T-cell (primary cell): ENCODE results near the gene VSX1. TPM values are rescaled to one million over a fixed set of nuclear protein-coding genes. Genes with fewer than 3 reads are reported as not detected.

Experiments used
- ATAC-seq, 4 experiments: fragments of 200-7000 bp in 3 of 4; fragments of 150-1000 bp in 1 of 4; cut with Tn5 transposase; replicated peaks in 1 of 4; 1 replicate in 3 of 4; 2 replicates in 1 of 4; pipeline ENCODE4 v1.10.0; 2021; ENCODE audit warnings: moderate library complexity in 3 of 4, mild to moderate bottlenecking in 2 of 4, moderate number of reproducible peaks in 1 of 4
- CTCF ChIA-PET, 2 donors: fragments of 300-600 bp; sonication (Branson Sonifier 250); formaldehyde crosslinking; loops; one replicate each; lab custom pipeline; 2022; ENCODE audit warnings: antibody characterized with exemption in 2 of 2; lab: Charles Lee
- POLR2A ChIA-PET, 2 donors: fragments of 300-600 bp; sonication (Branson Sonifier 250); formaldehyde crosslinking; loops; one replicate each; lab custom pipeline; 2022; ENCODE audit warnings: antibody characterized with exemption in 2 of 2; lab: Charles Lee
- DNase-seq, 35 experiments: peaks; one replicate each; pipeline versions ENCODE4 v3.0.0 to v3.0.0-alpha.2; 2013 to 2023
- H3K27ac ChIP-seq: one replicate; pipeline ENCODE4 v1.5.1; 2013; ENCODE audit warnings: low read length
- H3K27me3 ChIP-seq, 2 experiments: replicated peaks in 1 of 2; 1 replicate in 1 of 2; 2 replicates in 1 of 2; pipeline versions ENCODE4 v1.6.1 to v1.7.0; 2013; ENCODE audit warnings: low read length in 1 of 2, mixed read lengths in 1 of 2; ENCODE audit not compliant: control insufficient read depth in 2 of 2, insufficient read depth in 2 of 2; ENCODE audit errors: extremely low read depth in 1 of 2
- H3K36me3 ChIP-seq, 2 donors: 1 replicate in 1 of 2; 2 replicates in 1 of 2; pipeline versions ENCODE4 v1.6.1 to v1.7.0; 2013; ENCODE audit warnings: low read length in 1 of 2; ENCODE audit not compliant: control insufficient read depth in 2 of 2, insufficient read depth in 1 of 2; ENCODE audit errors: extremely low read depth in 1 of 2
- H3K4me1 ChIP-seq, 2 experiments: 1 replicate in 1 of 2; 2 replicates in 1 of 2; pipeline versions ENCODE4 v1.6.1 to v1.7.0; 2013; ENCODE audit warnings: low read length in 2 of 2, mixed read lengths in 1 of 2; ENCODE audit not compliant: insufficient read depth in 2 of 2, control insufficient read depth in 1 of 2; ENCODE audit errors: extremely low read depth in 1 of 2
- H3K4me3 ChIP-seq, 2 donors: 1 replicate in 1 of 2; 2 replicates in 1 of 2; pipeline versions ENCODE4 v1.5.1 to v1.7.0; 2013; ENCODE audit warnings: mild to moderate bottlenecking in 2 of 2, low read length in 1 of 2, moderate library complexity in 1 of 2; ENCODE audit not compliant: control insufficient read depth in 1 of 2; ENCODE audit errors: extremely low read depth in 1 of 2
- H3K9me3 ChIP-seq: 2 replicates; pipeline ENCODE4 v1.7.0; 2013
- H3K27ac Mint-ChIP-seq, 2 donors: one replicate each; pipeline ENCODE4 v1.8.0; 2020 to 2021; ENCODE audit warnings: mild to moderate bottlenecking in 2 of 2, mixed read lengths in 2 of 2
- H3K27me3 Mint-ChIP-seq, 2 donors: one replicate each; pipeline ENCODE4 v1.8.0; 2021 to 2022; ENCODE audit warnings: mixed read lengths in 2 of 2
- H3K36me3 Mint-ChIP-seq: one replicate; pipeline ENCODE4 v1.8.0; 2021; ENCODE audit warnings: mixed read lengths
- H3K4me1 Mint-ChIP-seq, 3 donors: one replicate each; pipeline ENCODE4 v1.8.0; 2020 to 2022; ENCODE audit warnings: mixed read lengths in 3 of 3, mild to moderate bottlenecking in 1 of 3
- H3K4me3 Mint-ChIP-seq, 3 donors: one replicate each; pipeline ENCODE4 v1.8.0; 2020 to 2022; ENCODE audit warnings: mild to moderate bottlenecking in 3 of 3, mixed read lengths in 3 of 3, moderate library complexity in 3 of 3
- H3K9me3 Mint-ChIP-seq, 3 donors: one replicate each; pipeline ENCODE4 v1.8.0; 2020 to 2022; ENCODE audit warnings: mixed read lengths in 3 of 3
- WGBS: methylation state at CpG from one replicate; pipeline ENCODE4 v1.1.5; 2013; ENCODE audit warnings: missing lambda C conversion rate; ENCODE audit not compliant: insufficient coverage; 5-methylcytosine and 5-hydroxymethylcytosine counted together
- total RNA-seq, 35 experiments: library from RNA in 6 of 35; stranded (reverse) in 6 of 35; fragments of 120-200 nt in 1 of 35; gene quantifications; one replicate each; pipeline versions ENCODE4 v1.2.1 to v1.2.4 and lab custom pipeline; 2013 to 2026

The VSX1 gene
- total RNA-seq: not detected
- not detected for total RNA-seq (2013)
- 0 to 0.13 (median 0) reads per million in 29 experiments for total RNA-seq (lab: John Stamatoyannopoulos, UW)

- H3K27me3 Mint-ChIP-seq: peaks cover 68 to 84% of the 10 kb centered on the region in 2 donors
- no peaks in the 10 kb centered on the region for H3K9me3 Mint-ChIP-seq
- Histone ChIP-seq H3K4me1 (peaks cover 4 to 39% of the 10 kb centered on the region in 2 experiments), H3K27ac (no peak within 1 kb of the TSS), H3K4me3 (peak within 1 kb of the TSS in 1 of 2 donors; percentile 66), H3K27me3 (peaks cover 5 to 78% of the 10 kb centered on the region in 2 experiments), H3K9me3 (no peaks in the 10 kb centered on the region), H3K36me3 (no peaks in the 10 kb centered on the region)
- POLR2A ChIA-PET: no interaction called here
- no peak for ATAC-seq
- peak within 1 kb of the TSS in 1 of 3 donors; percentile 56 for H3K4me3 Mint-ChIP-seq
- H3K4me1 Mint-ChIP-seq: peaks cover 36 to 37% (median 37%) of the 10 kb centered on the region in 3 donors
- peak in 1 of 35 experiments; percentile 22 for DNase-seq
- peak within 1 kb of the TSS in 1 of 2 donors; percentile 39 for H3K27ac Mint-ChIP-seq
- H3K36me3 Mint-ChIP-seq: no peaks in the 10 kb centered on the region
- WGBS: 18% methylated on average over 54 of the region's 67 CpGs
- CTCF ChIA-PET: no interaction called here
Measured at GRCh38 chr20:25081730-25082497, at the start of gene VSX1. Gene VSX1, minus strand, starts transcription at chr20:25082141. Its CDS starts 45 bp downstream, at chr20:25082096.

- no peaks in the 10 kb centered on the region for H3K36me3 ChIP-seq
- ChIA-PET CTCF (no interaction called here), POLR2A (no interaction called here)
- H3K4me1 ChIP-seq: no peaks in the 10 kb centered on the region
- Mint-ChIP-seq H3K4me1 (no peaks in the 10 kb centered on the region), H3K36me3 (no peaks in the 10 kb centered on the region), H3K4me3 (no peak overlapping the region), H3K27ac (no peak overlapping the region), H3K27me3 (peaks cover 0 to 11% of the 10 kb centered on the region in 2 donors), H3K9me3 (peaks cover 0 to 7% (median 0%) of the 10 kb centered on the region in 3 donors)
- no peak for ATAC-seq
- peaks cover 0 to 16% of the 10 kb centered on the region in 2 experiments for H3K27me3 ChIP-seq
- WGBS: 93% methylated on average over 6 of the region's 7 CpGs
- H3K4me3 ChIP-seq: no peak overlapping the region
- H3K27ac ChIP-seq: no peak overlapping the region
- H3K9me3 ChIP-seq: no peaks in the 10 kb centered on the region
- no peak for DNase-seq
Measured at GRCh38 chr20:25129908-25130307, 48.0 kb upstream of the VSX1 start.

GRCh38 chr20:25129428-25129827 lies 47.5 kb upstream of the VSX1 start:
- Histone ChIP-seq H3K27ac (no peak overlapping the region), H3K4me3 (no peak overlapping the region), H3K9me3 (no peaks in the 10 kb centered on the region), H3K4me1 (no peaks in the 10 kb centered on the region), H3K36me3 (no peaks in the 10 kb centered on the region), H3K27me3 (peaks cover 0 to 13% of the 10 kb centered on the region in 2 experiments)
- ATAC-seq (no peak), DNase-seq (no peak)
- Mint-ChIP-seq H3K27me3 (peaks cover 0 to 11% of the 10 kb centered on the region in 2 donors), H3K36me3 (no peaks in the 10 kb centered on the region), H3K9me3 (peaks cover 0 to 7% (median 0%) of the 10 kb centered on the region in 3 donors), H3K4me1 (no peaks in the 10 kb centered on the region), H3K4me3 (no peak overlapping the region), H3K27ac (no peak overlapping the region)
- CTCF ChIA-PET: interaction anchor here in 1 of 2 donors (0.6 kb wide), 1 partner anchor 132 kb away, joined by 3 read pairs; no protein-coding TSS in a partner anchor
- POLR2A ChIA-PET: no interaction called here
- WGBS: 85% methylated on average over 6 of the region's 6 CpGs

- no peak overlapping the region for H3K4me3 ChIP-seq
- ChIA-PET CTCF (interaction anchor here (0.6 kb wide), 3 partner anchors 44 to 131 kb away, joined by 3 to 6 read pairs (median 3); no protein-coding TSS in a partner anchor), POLR2A (no interaction called here)
- 60% methylated on average over 1 of the region's 5 CpGs for WGBS
- H3K9me3 Mint-ChIP-seq: peaks cover 0 to 7% (median 0%) of the 10 kb centered on the region in 3 donors
- no peak overlapping the region for H3K27ac ChIP-seq
- H3K27me3 Mint-ChIP-seq: peaks cover 0 to 11% of the 10 kb centered on the region in 2 donors
- H3K4me1 ChIP-seq: no peaks in the 10 kb centered on the region
- no peak overlapping the region for H3K27ac Mint-ChIP-seq
- no peaks in the 10 kb centered on the region for H3K36me3 Mint-ChIP-seq
- H3K9me3 ChIP-seq: no peaks in the 10 kb centered on the region
- DNase-seq: no peak
- no peaks in the 10 kb centered on the region for H3K4me1 Mint-ChIP-seq
- no peak for ATAC-seq
- peaks cover 0 to 10% of the 10 kb centered on the region in 2 experiments for H3K27me3 ChIP-seq
- no peak overlapping the region for H3K4me3 Mint-ChIP-seq
- H3K36me3 ChIP-seq: no peaks in the 10 kb centered on the region
Measured at GRCh38 chr20:25128649-25129048, 46.7 kb upstream of the VSX1 start.

GRCh38 chr20:25127761-25128537 lies 46.0 kb upstream of the VSX1 start:
- Mint-ChIP-seq H3K4me3 (no peak overlapping the region), H3K4me1 (no peaks in the 10 kb centered on the region), H3K27ac (no peak overlapping the region), H3K9me3 (peaks cover 0 to 7% (median 0%) of the 10 kb centered on the region in 3 donors), H3K27me3 (peaks cover 0 to 5% of the 10 kb centered on the region in 2 donors), H3K36me3 (no peaks in the 10 kb centered on the region)
- no peaks in the 10 kb centered on the region for H3K4me1 ChIP-seq
- H3K27ac ChIP-seq: no peak overlapping the region
- H3K4me3 ChIP-seq: no peak overlapping the region
- DNase-seq (no peak), ATAC-seq (no peak)
- no peaks in the 10 kb centered on the region for H3K9me3 ChIP-seq
- no CpG with 5 or more reads among the region's 4 CpGs for WGBS
- CTCF ChIA-PET: interaction anchor here (0.6 kb wide), 2 partner anchors 43 to 46 kb away, joined by 3 to 6 read pairs; no protein-coding TSS in a partner anchor
- peaks cover 0 to 2% of the 10 kb centered on the region in 2 experiments for H3K27me3 ChIP-seq
- H3K36me3 ChIP-seq: no peaks in the 10 kb centered on the region
- POLR2A ChIA-PET: no interaction called here
